HepG2 (cell line): ENCODE data around the gene TMEM86B. TPM values are rescaled to one million over a fixed set of nuclear protein-coding genes. Genes with fewer than 3 reads are reported as not detected.
A peak's percentile ranks its signal among the peaks of the same experiment; 100 is the strongest.

Experiments
- DDIT3 ChIP-seq: sonication (generic); formaldehyde crosslinking; IDR thresholded peaks from 2 replicates; pipeline ENCODE4 v1.4.0; 2020; ENCODE audit warnings: mild to moderate bottlenecking, missing genetic modification reagents
- FOXO1 ChIP-seq: sonication (generic); formaldehyde crosslinking; IDR thresholded peaks from 2 replicates; pipeline ENCODE4 v1.4.0; 2020; ENCODE audit warnings: missing genetic modification reagents
- KDM1A ChIP-seq: IDR thresholded peaks from 2 replicates; pipeline ENCODE4 v1.6.1; 2016; ENCODE audit warnings: missing compliant biosample characterization
- KDM4B ChIP-seq: sonication (generic); formaldehyde crosslinking; IDR thresholded peaks from 2 replicates; pipeline ENCODE4 v1.4.0; 2020; ENCODE audit warnings: missing genetic modification reagents
- POGZ ChIP-seq: sonication (generic); formaldehyde crosslinking; IDR thresholded peaks from 2 replicates; pipeline ENCODE4 v1.4.0; 2020; ENCODE audit warnings: mild to moderate bottlenecking, missing genetic modification reagents
- RBFOX2 ChIP-seq: fragments of 200-400 bp; formaldehyde crosslinking; IDR thresholded peaks from 2 replicates; pipeline ENCODE4 v1.6.1; 2017; ENCODE audit warnings: low read depth, mild to moderate bottlenecking, low read length
- TCF7 ChIP-seq: sonication (generic); IDR thresholded peaks from 2 replicates; pipeline ENCODE4 v1.6.1; 2016; ENCODE audit warnings: antibody characterized with exemption, low read depth
- ZBTB2 ChIP-seq: sonication (generic); formaldehyde crosslinking; IDR thresholded peaks from 2 replicates; pipeline ENCODE4 v1.8.0; 2022; ENCODE audit warnings: low read depth, missing genetic modification reagents
- ZBTB4 ChIP-seq: sonication (generic); formaldehyde crosslinking; IDR thresholded peaks from 2 replicates; pipeline ENCODE4 v1.4.0; 2020; ENCODE audit warnings: missing genetic modification reagents, mild to moderate bottlenecking, borderline replicate concordance
- ZNF354B ChIP-seq: sonication (generic); formaldehyde crosslinking; IDR thresholded peaks from 2 replicates; pipeline ENCODE4 v1.8.0; 2022; ENCODE audit warnings: mild to moderate bottlenecking, missing genetic modification reagents
- polyA plus RNA-seq, 8 experiments: library from polyadenylated mRNA; depleted of rRNA in 3 of 8; stranded (reverse) in 7 of 8; unstranded in 1 of 8; fragments of >200 nt; fragmentation: Illumina TruSeq in 4 of 8; extraction: Trizol in 4 of 8; gene quantifications; 2 replicates each; pipeline versions ENCODE4 v1.2.1 to v1.2.3, GENCODE V29; 2011 to 2016; ENCODE audit warnings: low read depth in 4 of 8, missing spikeins in 1 of 8, mixed read lengths in 1 of 8; ENCODE audit not compliant: insufficient read depth in 1 of 8
- total RNA-seq, 5 experiments: library from RNA; depleted of rRNA; stranded (reverse); fragments of >200 nt; fragmentation: Illumina TruSeq; extraction: Trizol; gene quantifications; 2 replicates each; pipeline ENCODE4 v1.2.3, GENCODE V29; 2016; ENCODE audit warnings: low read depth in 1 of 5
- TF ChIP-seq, protein P1 (sequence below): sonication (generic); formaldehyde crosslinking; IDR thresholded peaks from 2 replicates; pipeline ENCODE4 v1.8.0; 2022; ENCODE audit warnings: mild to moderate bottlenecking, missing genetic modification reagents, moderate library complexity
- TF ChIP-seq, protein P2 (sequence below): sonication (generic); formaldehyde crosslinking; IDR thresholded peaks from 2 replicates; pipeline ENCODE4 v1.4.0; 2020; ENCODE audit warnings: mild to moderate bottlenecking, missing genetic modification reagents, borderline replicate concordance
- TF ChIP-seq, protein P3 (sequence below): sonication (generic); formaldehyde crosslinking; IDR thresholded peaks from 2 replicates; pipeline ENCODE4 v1.9.0; 2021; ENCODE audit warnings: missing genetic modification reagents, borderline replicate concordance
- TF ChIP-seq, protein P4 (sequence below): sonication (generic); formaldehyde crosslinking; IDR thresholded peaks from 2 replicates; pipeline ENCODE4 v1.5.0; 2020; ENCODE audit warnings: mild to moderate bottlenecking, missing genetic modification reagents

The TMEM86B gene
- total and polyA plus RNA-seq, 2 of the 13 experiments (the other 11 are each of a cell fraction or from before 2014, with no cell fraction given), result 7.7 to 9.6 TPM

- TF ChIP-seq ZBTB4 (CRISPR knock-in tag) (no peak), TCF7 (no peak), POGZ (CRISPR knock-in tag) (no peak), DDIT3 (CRISPR knock-in tag) (no peak), RBFOX2 (0 out of 2 replicates have a peak, but pooled peaks have one; percentile 24), KDM1A (CRISPR knock-in tag) (no peak), ZBTB2 (no peak), KDM4B (no peak), ZNF354B (CRISPR knock-in tag) (no peak), FOXO1 (CRISPR knock-in tag) (peak; percentile 80)
- TF ChIP-seq, protein P1, sequence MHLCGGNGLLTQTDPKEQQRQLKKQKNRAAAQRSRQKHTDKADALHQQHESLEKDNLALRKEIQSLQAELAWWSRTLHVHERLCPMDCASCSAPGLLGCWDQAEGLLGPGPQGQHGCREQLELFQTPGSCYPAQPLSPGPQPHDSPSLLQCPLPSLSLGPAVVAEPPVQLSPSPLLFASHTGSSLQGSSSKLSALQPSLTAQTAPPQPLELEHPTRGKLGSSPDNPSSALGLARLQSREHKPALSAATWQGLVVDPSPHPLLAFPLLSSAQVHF, result no peak
- TF ChIP-seq, protein P2, sequence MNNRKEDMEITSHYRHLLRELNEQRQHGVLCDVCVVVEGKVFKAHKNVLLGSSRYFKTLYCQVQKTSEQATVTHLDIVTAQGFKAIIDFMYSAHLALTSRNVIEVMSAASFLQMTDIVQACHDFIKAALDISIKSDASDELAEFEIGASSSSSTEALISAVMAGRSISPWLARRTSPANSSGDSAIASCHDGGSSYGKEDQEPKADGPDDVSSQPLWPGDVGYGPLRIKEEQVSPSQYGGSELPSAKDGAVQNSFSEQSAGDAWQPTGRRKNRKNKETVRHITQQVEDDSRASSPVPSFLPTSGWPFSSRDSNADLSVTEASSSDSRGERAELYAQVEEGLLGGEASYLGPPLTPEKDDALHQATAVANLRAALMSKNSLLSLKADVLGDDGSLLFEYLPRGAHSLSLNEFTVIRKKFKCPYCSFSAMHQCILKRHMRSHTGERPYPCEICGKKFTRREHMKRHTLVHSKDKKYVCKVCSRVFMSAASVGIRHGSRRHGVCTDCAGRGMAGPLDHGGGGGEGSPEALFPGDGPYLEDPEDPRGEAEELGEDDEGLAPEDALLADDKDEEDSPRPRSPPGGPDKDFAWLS (CRISPR knock-in tag), result no peak; the same call in 1 of the 2 replicates
- TF ChIP-seq, protein P3, sequence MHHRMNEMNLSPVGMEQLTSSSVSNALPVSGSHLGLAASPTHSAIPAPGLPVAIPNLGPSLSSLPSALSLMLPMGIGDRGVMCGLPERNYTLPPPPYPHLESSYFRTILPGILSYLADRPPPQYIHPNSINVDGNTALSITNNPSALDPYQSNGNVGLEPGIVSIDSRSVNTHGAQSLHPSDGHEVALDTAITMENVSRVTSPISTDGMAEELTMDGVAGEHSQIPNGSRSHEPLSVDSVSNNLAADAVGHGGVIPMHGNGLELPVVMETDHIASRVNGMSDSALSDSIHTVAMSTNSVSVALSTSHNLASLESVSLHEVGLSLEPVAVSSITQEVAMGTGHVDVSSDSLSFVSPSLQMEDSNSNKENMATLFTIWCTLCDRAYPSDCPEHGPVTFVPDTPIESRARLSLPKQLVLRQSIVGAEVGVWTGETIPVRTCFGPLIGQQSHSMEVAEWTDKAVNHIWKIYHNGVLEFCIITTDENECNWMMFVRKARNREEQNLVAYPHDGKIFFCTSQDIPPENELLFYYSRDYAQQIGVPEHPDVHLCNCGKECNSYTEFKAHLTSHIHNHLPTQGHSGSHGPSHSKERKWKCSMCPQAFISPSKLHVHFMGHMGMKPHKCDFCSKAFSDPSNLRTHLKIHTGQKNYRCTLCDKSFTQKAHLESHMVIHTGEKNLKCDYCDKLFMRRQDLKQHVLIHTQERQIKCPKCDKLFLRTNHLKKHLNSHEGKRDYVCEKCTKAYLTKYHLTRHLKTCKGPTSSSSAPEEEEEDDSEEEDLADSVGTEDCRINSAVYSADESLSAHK, result no peak
- TF ChIP-seq, protein P4, sequence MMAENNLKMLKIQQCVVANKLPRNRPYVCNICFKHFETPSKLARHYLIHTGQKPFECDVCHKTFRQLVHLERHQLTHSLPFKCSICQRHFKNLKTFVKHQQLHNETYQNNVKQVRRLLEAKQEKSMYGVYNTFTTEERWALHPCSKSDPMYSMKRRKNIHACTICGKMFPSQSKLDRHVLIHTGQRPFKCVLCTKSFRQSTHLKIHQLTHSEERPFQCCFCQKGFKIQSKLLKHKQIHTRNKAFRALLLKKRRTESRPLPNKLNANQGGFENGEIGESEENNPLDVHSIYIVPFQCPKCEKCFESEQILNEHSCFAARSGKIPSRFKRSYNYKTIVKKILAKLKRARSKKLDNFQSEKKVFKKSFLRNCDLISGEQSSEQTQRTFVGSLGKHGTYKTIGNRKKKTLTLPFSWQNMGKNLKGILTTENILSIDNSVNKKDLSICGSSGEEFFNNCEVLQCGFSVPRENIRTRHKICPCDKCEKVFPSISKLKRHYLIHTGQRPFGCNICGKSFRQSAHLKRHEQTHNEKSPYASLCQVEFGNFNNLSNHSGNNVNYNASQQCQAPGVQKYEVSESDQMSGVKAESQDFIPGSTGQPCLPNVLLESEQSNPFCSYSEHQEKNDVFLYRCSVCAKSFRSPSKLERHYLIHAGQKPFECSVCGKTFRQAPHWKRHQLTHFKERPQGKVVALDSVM (CRISPR knock-in tag), result no peak; the same call in 1 of the 2 replicates
Measured at GRCh38 chr19:55228403-55229031, at the start of gene TMEM86B (continued).
